ENCODE measurements around the gene TMEM273.

- TF ChIP-seq CTCF (IDR thresholded peaks at IDR 0.05) (no peak), POLR2A (IDR thresholded peaks at IDR 0.05) (no peak), EP300 (IDR thresholded peaks at IDR 0.05) (no peak)
Observed at GRCh38 chr10:49175587-49176309, 12.4 kb downstream of the TMEM273 start.

All from tibial nerve (tissue), 4 donors.